Stimulated activated CD8-positive, alpha-beta memory T cell treated with anti-CD3 and anti-CD28 coated beads, Interleukin-7, amount 100 ng/mL, for 48 hours (primary cell): ENCODE measurements around the gene POLR1A.

Experiments
- DNase-seq, 2 donors: peaks; one replicate each; pipeline ENCODE4 v3.0.0-alpha.2; 2020; ENCODE audit warnings: low read depth in 1 of 2; ENCODE audit errors: extremely low read depth in 1 of 2

Gene POLR1A

GRCh38 chr2:86065512-86065911, 40.2 kb downstream of the POLR1A start:
- no peak for DNase-seq

DNA sequence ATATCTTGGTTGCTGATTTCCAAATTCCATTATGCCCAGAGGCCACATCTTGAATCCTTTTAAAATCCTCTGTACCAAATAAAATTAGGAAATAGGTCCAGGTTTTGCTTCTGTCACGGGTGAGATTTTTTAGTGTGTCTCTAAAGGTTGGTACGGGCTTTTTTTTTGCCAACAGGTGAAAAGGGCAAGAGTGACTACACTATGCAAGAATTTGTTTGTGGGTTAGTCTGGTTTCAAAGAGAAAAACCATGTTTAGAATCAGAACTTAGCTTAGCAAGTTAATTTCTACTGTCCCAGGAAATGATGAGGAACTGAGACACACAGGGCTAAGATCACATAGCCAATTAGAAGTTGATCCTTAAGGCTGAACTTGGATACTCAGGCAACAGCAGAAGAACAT, 41.7 kb downstream of the POLR1A start:
- DNase-seq = no peak

DNA sequence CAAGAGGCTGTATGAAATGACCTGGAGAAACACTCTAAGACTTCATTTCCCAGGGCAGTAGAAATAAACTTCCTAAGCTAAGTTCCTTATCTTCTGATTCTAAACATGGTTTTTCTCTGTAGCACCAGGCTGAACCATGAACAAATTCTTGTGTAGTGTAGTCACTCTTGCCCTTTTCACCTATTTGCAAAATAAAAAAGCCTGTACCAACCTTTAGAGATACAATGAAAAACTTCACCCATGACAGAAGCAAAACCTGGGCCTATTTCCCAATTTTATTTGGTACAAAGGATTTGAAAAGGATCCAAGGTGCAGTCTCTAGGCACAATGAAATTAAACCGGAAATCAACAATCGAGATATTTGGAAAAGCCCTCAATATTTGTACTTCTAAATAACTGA, 43.6 kb downstream of the POLR1A start:
- no peak for DNase-seq

GRCh38 chr2:86056590-86057331, 48.9 kb downstream of the POLR1A start:
- no peak for DNase-seq

DNA sequence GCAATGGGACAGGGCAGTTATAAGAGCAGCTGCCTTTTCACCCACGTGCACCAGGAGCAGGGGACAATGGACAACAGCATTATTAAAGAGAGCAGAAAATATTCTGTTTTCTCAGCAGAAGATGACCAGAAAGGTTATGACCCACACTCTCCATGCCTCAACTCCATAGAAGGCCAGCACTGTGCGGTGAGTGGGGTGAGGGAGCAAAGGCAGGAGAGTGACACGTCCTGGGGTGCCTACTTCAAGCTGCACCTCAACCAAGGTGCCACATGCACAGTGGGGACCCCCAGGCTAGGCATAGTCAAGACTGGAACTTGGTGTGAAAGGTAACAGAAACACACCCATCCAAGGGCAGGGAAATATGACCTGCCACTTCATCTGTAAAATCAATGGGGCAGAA, 50.4 kb downstream of the POLR1A start:
- no peak for DNase-seq

GRCh38 chr2:86054535-86055082, 51.1 kb downstream of the POLR1A start:
- DNase-seq = no peak

DNA sequence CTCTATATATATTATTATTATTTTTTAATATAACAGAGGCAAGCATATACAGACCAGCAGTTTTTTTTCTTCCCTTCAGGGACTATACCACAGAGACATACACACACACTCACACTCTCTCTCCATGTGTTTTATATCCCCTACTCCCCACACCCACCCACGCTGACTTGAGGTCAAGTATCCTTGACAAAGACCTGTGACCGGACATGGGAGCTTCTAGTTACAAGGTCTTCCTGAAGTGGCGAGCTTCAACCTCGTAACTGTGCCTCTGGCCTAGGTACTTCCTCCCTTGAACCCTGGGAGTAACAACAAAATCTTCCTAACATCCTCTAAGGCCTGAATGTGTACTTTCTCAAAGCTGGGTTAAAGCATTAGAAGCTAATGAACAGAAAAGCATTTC, 52.5 kb downstream of the POLR1A start:
- DNase-seq = no peak

DNA sequence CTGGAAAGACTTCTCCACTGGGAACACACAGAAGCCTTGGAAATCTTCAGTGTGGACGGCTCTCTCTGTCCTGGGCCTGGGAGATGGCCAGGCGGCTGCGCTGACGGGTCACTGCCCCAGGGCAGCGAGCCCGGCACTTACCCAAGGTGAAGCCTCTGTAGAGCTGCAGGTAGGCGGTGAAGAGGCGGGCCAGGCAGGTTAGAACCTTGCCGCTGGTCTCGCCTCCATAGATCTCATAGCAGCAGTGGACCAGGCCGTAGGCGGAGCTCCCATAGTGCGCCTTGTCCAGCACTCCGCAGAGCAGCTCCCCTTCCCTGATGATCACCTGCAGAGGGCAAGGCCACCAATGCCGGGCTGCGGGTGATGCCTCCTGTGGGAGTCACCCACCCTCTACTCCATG, 53.0 kb downstream of the POLR1A start:
- no peak for DNase-seq

DNA sequence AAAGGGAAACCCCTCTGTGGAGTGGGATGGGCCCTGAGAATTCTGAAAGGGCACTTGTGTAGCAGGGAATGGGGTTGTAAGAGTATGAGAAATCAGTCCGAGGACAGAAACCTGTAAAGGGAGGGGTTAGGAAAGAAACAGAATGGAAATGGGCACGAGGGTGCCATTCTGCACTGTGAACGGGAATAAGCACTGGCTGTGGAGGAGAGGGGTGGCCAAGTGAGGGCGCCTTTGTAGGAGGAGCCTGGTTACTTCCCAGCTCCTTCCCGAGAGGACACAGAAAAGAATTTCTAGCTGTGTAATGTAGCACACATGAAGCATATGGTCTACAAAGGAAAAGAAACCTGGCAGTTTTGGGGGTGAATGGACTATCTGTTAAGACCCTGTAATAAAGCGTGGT, 53.4 kb downstream of the POLR1A start:
- no peak for DNase-seq

DNA sequence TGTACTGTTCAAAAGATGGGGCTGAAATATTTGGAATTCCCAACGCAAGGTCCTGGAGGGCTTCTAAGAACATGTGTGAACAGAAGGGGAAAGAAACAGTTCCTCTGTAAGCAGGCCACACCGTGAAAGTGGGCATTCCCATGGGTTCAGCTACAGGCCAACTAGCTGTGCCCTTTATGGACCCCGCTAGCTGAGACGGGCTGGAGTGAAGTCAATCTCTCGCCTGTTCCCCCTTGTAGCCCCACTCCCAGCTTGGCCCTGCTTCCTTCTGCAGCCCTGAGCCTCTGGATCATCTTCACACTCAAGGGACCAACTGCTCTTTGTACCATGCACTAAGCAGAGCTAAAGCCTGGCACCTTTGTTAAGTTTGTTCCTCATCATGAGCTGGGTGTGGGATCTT, 55.4 kb downstream of the POLR1A start:
- no peak for DNase-seq

- DNase-seq = no peak
These were observed 56.2 kb downstream of the POLR1A start for GRCh38 chr2:86049529-86049928.

- no peak for DNase-seq
These were observed 56.8 kb downstream of the POLR1A start for GRCh38 chr2:86048888-86049287.

DNA sequence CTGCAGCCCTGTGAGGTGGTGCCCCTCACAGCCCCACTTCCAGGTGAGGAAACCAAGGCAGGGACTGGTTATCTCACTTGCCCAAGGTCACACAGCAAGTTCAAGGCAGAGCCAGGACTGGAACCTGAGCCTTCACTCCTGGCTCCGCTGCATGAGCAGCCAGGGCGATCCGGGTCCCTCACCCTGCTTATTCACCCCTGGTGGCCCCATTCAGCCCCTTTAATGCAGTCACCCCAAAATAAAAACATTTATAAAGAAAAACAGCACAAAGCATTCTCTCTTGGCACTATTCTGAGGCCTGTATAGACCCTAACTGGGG, 57.3 kb downstream of the POLR1A start:
- no peak for DNase-seq

- no peak for DNase-seq
These were observed 57.9 kb downstream of the POLR1A start for GRCh38 chr2:86047575-86048382.

- no peak for DNase-seq
These were observed 60.1 kb downstream of the POLR1A start for GRCh38 chr2:86045541-86045940.

GRCh38 chr2:86044614-86045013, 61.1 kb downstream of the POLR1A start:
- DNase-seq = no peak

GRCh38 chr2:86044045-86044444, 61.6 kb downstream of the POLR1A start:
- DNase-seq = no peak

DNA sequence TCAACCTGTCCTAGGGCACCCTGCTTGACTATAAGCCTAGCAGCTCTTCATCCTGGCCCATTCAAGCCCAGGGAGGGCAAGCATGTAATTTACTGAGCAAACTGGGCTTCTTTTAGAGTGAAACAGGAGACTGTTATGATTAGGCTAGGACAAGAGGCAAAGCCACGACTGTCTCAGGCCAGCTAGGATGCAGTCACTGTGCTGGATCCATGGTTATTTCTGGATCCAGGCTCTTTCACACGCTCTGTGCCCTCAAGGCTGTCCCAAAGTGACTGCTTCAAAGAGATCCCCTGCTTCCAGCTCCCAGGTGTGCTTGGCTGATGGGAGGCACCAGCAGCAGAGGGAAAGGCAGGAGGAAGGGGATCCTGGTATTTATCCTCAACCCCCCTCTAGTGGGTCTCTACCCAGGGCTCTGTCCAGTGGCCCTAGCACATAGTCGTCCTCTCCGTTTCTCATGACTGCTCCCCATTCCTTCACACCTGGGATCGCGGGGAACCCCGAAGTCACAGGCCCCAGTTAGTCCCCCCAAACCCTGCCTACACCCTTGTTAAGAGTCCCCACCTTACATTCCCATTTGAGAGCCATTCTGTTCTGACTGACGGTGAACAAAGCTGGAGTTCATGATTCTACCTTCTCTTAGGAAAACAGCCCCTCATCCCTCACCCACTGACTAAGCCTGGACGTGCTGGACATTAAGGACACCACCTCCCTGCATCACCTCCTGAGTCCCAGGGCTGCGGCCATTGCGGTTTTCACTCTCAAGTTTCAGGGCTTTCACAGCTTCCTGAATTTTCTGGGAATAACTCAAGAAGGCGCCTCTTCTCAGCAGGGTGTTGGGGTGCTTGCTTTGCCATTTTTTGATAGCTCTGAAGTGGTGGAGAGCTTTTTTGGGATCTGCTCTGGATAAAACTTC, 63.2 kb downstream of the POLR1A start:
- DNase-seq = no peak

DNA sequence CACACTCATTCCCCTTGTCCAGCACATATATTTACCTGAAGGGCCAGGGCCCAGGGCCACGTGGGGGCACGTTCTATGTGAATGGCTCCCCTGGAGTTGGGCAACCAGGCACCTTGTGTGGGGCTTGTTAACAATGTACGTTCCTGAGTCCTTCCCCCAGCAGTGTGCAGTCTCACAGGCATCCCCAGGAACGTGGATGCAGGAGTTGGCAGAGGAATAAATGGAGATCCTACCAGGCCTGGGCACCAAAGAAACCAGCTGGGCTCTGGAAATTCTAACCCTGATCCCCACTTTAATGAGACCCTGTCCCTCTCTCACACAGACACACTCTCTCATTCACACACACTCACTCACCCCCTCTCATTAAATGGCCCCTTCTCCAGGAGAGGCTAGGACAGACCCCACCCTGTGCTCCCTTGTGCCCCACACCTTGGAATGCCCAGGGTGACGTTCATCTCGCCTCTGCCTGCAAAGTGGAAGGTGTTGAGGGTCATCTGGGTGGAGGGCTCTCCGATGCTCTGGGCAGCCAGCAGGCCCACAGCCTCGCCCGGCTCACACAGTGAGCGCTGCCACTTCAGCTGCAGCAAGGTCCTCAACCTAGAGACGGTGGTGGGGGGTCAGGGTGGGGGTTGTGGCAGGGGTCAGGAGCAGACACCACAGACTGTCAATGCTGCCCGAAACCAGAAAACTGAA, 65.6 kb downstream of the POLR1A start:
- DNase-seq = no peak

DNA sequence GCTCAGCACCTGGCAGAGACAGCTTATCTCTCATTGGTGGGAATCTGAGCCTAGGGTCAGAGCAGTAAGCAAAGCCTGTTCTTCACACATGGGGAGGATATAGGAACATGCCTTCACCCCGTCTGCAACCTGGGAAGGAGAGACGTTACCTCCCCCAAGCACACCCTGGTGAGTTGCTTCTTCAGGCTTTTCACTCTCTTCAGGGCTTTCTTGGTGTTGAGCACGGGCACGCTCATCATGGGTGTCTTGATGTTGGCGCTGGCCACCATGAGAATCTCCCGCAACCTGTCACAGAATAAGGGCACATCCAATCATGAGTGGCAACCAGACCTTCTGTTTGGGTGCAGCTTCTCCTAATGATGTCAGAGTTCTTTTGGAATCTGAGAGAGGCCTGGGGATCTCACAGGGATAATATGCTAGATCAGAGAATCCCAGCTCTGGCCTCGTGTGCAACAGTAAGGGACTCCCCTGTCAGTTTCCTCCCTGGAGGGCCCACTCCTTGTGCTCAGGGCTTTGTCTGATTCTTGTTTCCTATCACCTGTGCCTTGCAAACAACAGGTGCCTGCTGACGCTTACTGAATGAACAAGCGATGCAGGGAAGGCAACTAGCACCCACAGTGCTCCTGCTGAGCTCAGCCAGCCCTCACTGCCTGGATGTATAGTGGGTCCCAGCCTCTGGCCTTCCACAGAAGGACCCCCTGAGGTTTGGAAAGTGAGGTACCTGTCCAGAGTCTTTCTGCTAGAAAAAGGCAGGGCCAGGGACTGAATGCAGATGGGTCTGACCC, 66.3 kb downstream of the POLR1A start:
- no peak for DNase-seq
